IMR-90 (cell line): Measurements from ENCODE around the gene NDUFS5.

Experiments
- FOS ChIP-seq: fragments of 150-350 bp; IDR thresholded peaks from 2 replicates; pipeline ENCODE4 v1.6.1; 2016; ENCODE audit warnings: low read depth, low read length
- MAZ ChIP-seq: IDR thresholded peaks from 2 replicates; pipeline ENCODE4 v1.6.1; 2012; ENCODE audit warnings: low read depth, mild to moderate bottlenecking, low read length, improper control_type of control experiment, moderate library complexity, borderline replicate concordance
- POLR2A ChIP-seq: IDR thresholded peaks from 2 replicates; pipeline ENCODE4 v1.6.1; 2012; ENCODE audit warnings: mild to moderate bottlenecking, low read depth, low read length
- RCOR1 ChIP-seq: IDR thresholded peaks from 2 replicates; pipeline ENCODE4 v1.6.1; 2012; ENCODE audit warnings: mild to moderate bottlenecking, low read length, improper control_type of control experiment; ENCODE audit not compliant: insufficient replicate concordance
- RFX5 ChIP-seq: IDR thresholded peaks from 2 replicates; pipeline ENCODE4 v1.8.0; 2012; ENCODE audit warnings: low read depth, mild to moderate bottlenecking, low read length, moderate library complexity
- SMC3 ChIP-seq: fragments of 150-350 bp; IDR thresholded peaks from 2 replicates; pipeline ENCODE4 v1.6.1; 2016; ENCODE audit warnings: low read depth, mild to moderate bottlenecking, antibody characterized with exemption, low read length, moderate library complexity
- TF ChIP-seq, protein P1 (sequence below): conservative IDR thresholded peaks from 2 replicates; pipeline ENCODE4 v1.5.1; 2012; ENCODE audit warnings: mild to moderate bottlenecking, low read depth, low read length, improper control_type of control experiment

DNA sequence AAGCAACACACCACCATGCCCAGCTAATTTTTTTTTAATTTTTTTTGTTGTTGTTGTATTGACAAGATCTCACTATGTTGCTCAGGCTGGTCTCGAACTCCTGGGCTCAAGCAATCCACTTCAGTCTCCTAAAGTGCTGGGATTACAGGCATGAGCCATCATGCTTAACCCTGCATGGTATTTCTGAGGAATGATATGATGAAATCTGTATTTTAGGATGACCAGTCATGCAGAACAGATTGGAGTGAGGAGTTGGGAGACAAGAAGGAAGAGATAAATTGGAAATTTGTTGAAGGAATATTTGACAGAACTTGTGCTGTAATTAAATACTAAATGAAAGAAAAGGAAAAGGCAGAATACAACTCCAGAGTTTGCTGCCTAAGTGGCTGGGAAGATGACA lies 4.7 kb upstream of the NDUFS5 start:
- TF ChIP-seq RCOR1 (no peak), POLR2A (no peak), FOS (no peak), MAZ (no peak), RFX5 (no peak), SMC3 (no peak)
- TF ChIP-seq, protein P1, sequence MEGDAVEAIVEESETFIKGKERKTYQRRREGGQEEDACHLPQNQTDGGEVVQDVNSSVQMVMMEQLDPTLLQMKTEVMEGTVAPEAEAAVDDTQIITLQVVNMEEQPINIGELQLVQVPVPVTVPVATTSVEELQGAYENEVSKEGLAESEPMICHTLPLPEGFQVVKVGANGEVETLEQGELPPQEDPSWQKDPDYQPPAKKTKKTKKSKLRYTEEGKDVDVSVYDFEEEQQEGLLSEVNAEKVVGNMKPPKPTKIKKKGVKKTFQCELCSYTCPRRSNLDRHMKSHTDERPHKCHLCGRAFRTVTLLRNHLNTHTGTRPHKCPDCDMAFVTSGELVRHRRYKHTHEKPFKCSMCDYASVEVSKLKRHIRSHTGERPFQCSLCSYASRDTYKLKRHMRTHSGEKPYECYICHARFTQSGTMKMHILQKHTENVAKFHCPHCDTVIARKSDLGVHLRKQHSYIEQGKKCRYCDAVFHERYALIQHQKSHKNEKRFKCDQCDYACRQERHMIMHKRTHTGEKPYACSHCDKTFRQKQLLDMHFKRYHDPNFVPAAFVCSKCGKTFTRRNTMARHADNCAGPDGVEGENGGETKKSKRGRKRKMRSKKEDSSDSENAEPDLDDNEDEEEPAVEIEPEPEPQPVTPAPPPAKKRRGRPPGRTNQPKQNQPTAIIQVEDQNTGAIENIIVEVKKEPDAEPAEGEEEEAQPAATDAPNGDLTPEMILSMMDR: no peak
